HepG2 (cell line): ENCODE measurements around the gene TSHZ2. TPM values are rescaled to one million over a fixed set of nuclear protein-coding genes. Genes with fewer than 3 reads are reported as not detected.

ENCODE experiments used
- ATAC-seq: fragments of 200-7000 bp; cut with Tn5 transposase; 3 replicates; pipeline ENCODE4 v1.9.1; 2020; ENCODE audit warnings: mild to moderate bottlenecking, moderate library complexity
- BruUV-seq: library from RNA; stranded (reverse); fragments of 400-500 nt; replicated peaks from 2 replicates; lab custom pipeline; 2021; lab: Mats Ljungman, UMichigan
- CTCF ChIA-PET: fragments of 300-600 bp; formaldehyde crosslinking; extraction: SDS; loops from one replicate; lab custom pipeline; 2021; ENCODE audit warnings: low total read pairs, inconsistent platforms, low intra/inter-chr PET ratio; lab: Yijun Ruan, JAX
- POLR2A ChIA-PET: fragments of 350-600 bp; sonication (Branson Sonifier 250); formaldehyde crosslinking; loops from one replicate; lab custom pipeline; 2020; ENCODE audit warnings: antibody characterized with exemption, inconsistent platforms; lab: Yijun Ruan, JAX
- DNase-seq: peaks from one replicate; pipeline ENCODE4 v3.0.0-alpha.2; 2015; ENCODE audit warnings: low spot score
- FAIRE-seq: peaks from 3 replicates; lab custom pipeline; 2011; peaks lifted over from hg19 to GRCh38; lab: Jason Lieb, UNC
- H2AFZ ChIP-seq: one replicate; pipeline ENCODE4 v1.6.1; 2011; ENCODE audit warnings: low read length, inconsistent platforms
- H3K27ac ChIP-seq: fragments of 300-600 bp; 3 replicates; pipeline ENCODE4 v1.8.0; 2011; ENCODE audit warnings: mixed run types, mild to moderate bottlenecking, mixed read lengths, low read length, inconsistent platforms; ENCODE audit not compliant: insufficient read depth; ENCODE audit errors: extremely low read length
- H3K27me3 ChIP-seq, 2 experiments: fragments of 200-600 bp in 1 of 2; 2 replicates in 1 of 2; 3 replicates in 1 of 2; pipeline versions ENCODE4 v1.6.0 to v1.8.0; 2011; ENCODE audit warnings: low read length in 2 of 2, mild to moderate bottlenecking in 2 of 2, moderate library complexity in 2 of 2, inconsistent platforms in 1 of 2; ENCODE audit not compliant: insufficient read depth in 2 of 2, control insufficient read depth in 1 of 2
- H3K36me3 ChIP-seq, 2 experiments: fragments of 200-600 bp in 1 of 2; replicated peaks in 1 of 2; 2 replicates in 1 of 2; 3 replicates in 1 of 2; pipeline versions ENCODE4 v1.5.1 to v1.8.0; 2011; ENCODE audit warnings: low read length in 2 of 2, inconsistent platforms in 1 of 2; ENCODE audit not compliant: insufficient read depth in 2 of 2, control insufficient read depth in 1 of 2
- H3K4me1 ChIP-seq: 2 replicates; pipeline ENCODE4 v1.5.1; 2012; ENCODE audit warnings: low read length, inconsistent platforms; ENCODE audit not compliant: insufficient read depth
- H3K4me2 ChIP-seq: 2 replicates; pipeline ENCODE4 v1.6.0; 2011; ENCODE audit warnings: low read depth, low read length, inconsistent platforms
- H3K4me3 ChIP-seq, 3 experiments: fragments of 200-600 bp in 1 of 3; sonication (generic), shearing (Covaris generic) in 1 of 3; replicated peaks in 1 of 3; 2 replicates each; pipeline ENCODE4 v1.5.1; 2011 to 2016; ENCODE audit warnings: low read length in 3 of 3, inconsistent platforms in 2 of 3, low read depth in 2 of 3, mild to moderate bottlenecking in 2 of 3, control low read depth in 1 of 3, mixed read lengths in 1 of 3; ENCODE audit not compliant: insufficient read depth in 1 of 3
- H3K79me2 ChIP-seq: one replicate; pipeline ENCODE4 v1.6.1; 2011; ENCODE audit warnings: low read length, inconsistent platforms; ENCODE audit not compliant: insufficient read depth
- H3K9ac ChIP-seq: 2 replicates; pipeline ENCODE4 v1.6.0; 2011; ENCODE audit warnings: mild to moderate bottlenecking, low read depth, low read length, inconsistent platforms; ENCODE audit not compliant: insufficient read depth
- H3K9me3 ChIP-seq: 2 replicates; pipeline ENCODE4 v1.5.1; 2012; ENCODE audit warnings: mild to moderate bottlenecking, low read length
- H4K20me1 ChIP-seq: 2 replicates; pipeline ENCODE4 v1.6.0; 2011; ENCODE audit warnings: inconsistent platforms, mild to moderate bottlenecking, low read length, moderate library complexity; ENCODE audit not compliant: insufficient read depth
- AGO1 ChIP-seq: fragments of 200-400 bp; formaldehyde crosslinking; IDR thresholded peaks from 2 replicates; pipeline ENCODE4 v1.6.1; 2017; ENCODE audit warnings: mild to moderate bottlenecking, low read depth, low read length, moderate library complexity; ENCODE audit not compliant: poor library complexity, severe bottlenecking
- ATF1 ChIP-seq: IDR thresholded peaks from 2 replicates; pipeline ENCODE4 v1.6.1; 2016; ENCODE audit warnings: mild to moderate bottlenecking, control low read depth
- SAP130 ChIP-seq: IDR thresholded peaks from 2 replicates; pipeline ENCODE4 v1.6.1; 2016; ENCODE audit warnings: low read depth
- SP140L ChIP-seq: sonication (generic); formaldehyde crosslinking; IDR thresholded peaks from 2 replicates; pipeline ENCODE4 v1.4.0; 2020; ENCODE audit warnings: missing genetic modification reagents, borderline replicate concordance
- TAF15 ChIP-seq: fragments of 200-400 bp; formaldehyde crosslinking; IDR thresholded peaks from one replicate; pipeline ENCODE4 v1.6.1; 2018; ENCODE audit warnings: mild to moderate bottlenecking, low read depth, low read length; ENCODE audit not compliant: poor library complexity, severe bottlenecking
- TCF7 ChIP-seq: sonication (generic); IDR thresholded peaks from 2 replicates; pipeline ENCODE4 v1.6.1; 2016; ENCODE audit warnings: antibody characterized with exemption, low read depth
- TCF7L2 ChIP-seq: IDR thresholded peaks from 2 replicates; pipeline ENCODE4 v1.6.1; 2011; ENCODE audit warnings: mild to moderate bottlenecking, low read depth, low read length, moderate library complexity
- ZNF274 ChIP-seq: sonication (generic); formaldehyde crosslinking; IDR thresholded peaks from 2 replicates; pipeline ENCODE4 v1.5.1; 2020; ENCODE audit warnings: mild to moderate bottlenecking, missing genetic modification reagents
- ZNF761 ChIP-seq: sonication (generic); formaldehyde crosslinking; conservative IDR thresholded peaks from 2 replicates; pipeline ENCODE4 v1.4.0; 2020; ENCODE audit warnings: mild to moderate bottlenecking, missing genetic modification reagents
- WGBS: methylation state at CpG from one replicate; pipeline ENCODE4 v1.1.6; 2017; ENCODE audit warnings: low lambda C conversion rate; 5-methylcytosine and 5-hydroxymethylcytosine counted together
- in situ Hi-C: cut with HindIII; loops from 2 replicates; pipeline ENCODE4 v1.10.0; 2017; ENCODE audit warnings: low pct_unique_long_range_greater_than_20kb; ENCODE audit not compliant: extremely low pct_ligation_motif_present
- intact Hi-C: fragments of 100-400 bp; cut with micrococcal nuclease; formaldehyde crosslinking; loops from one replicate; pipeline ENCODE4 v1.10.0; 2022; ENCODE audit not compliant: unreplicated experiment
- polyA plus RNA-seq, 8 experiments: library from polyadenylated mRNA; depleted of rRNA in 3 of 8; stranded (reverse) in 7 of 8; unstranded in 1 of 8; fragments of >200 nt; fragmentation: Illumina TruSeq in 4 of 8; extraction: Trizol in 4 of 8; gene quantifications; 2 replicates each; pipeline versions ENCODE4 v1.2.1 to v1.2.3, GENCODE V29; 2011 to 2016; ENCODE audit warnings: low read depth in 4 of 8, missing spikeins in 1 of 8, mixed read lengths in 1 of 8; ENCODE audit not compliant: insufficient read depth in 1 of 8
- total RNA-seq, 5 experiments: library from RNA; depleted of rRNA; stranded (reverse); fragments of >200 nt; fragmentation: Illumina TruSeq; extraction: Trizol; gene quantifications; 2 replicates each; pipeline ENCODE4 v1.2.3, GENCODE V29; 2016; ENCODE audit warnings: low read depth in 1 of 5
- TF ChIP-seq, protein P1 (sequence below): sonication (generic); formaldehyde crosslinking; IDR thresholded peaks from 2 replicates; pipeline ENCODE4 v1.8.0; 2022; ENCODE audit warnings: missing genetic modification reagents, mild to moderate bottlenecking, moderate library complexity, borderline replicate concordance
- TF ChIP-seq, protein P2 (sequence below): sonication (generic); formaldehyde crosslinking; IDR thresholded peaks from 2 replicates; pipeline ENCODE4 v1.5.1; 2020; ENCODE audit warnings: missing genetic modification reagents, mild to moderate bottlenecking, borderline replicate concordance
- TF ChIP-seq, protein P3 (sequence below): sonication (generic); formaldehyde crosslinking; IDR thresholded peaks from 2 replicates; pipeline ENCODE4 v1.5.1; 2020; ENCODE audit warnings: missing genetic modification reagents, mild to moderate bottlenecking, borderline replicate concordance
- TF ChIP-seq, protein P4 (sequence below): IDR thresholded peaks from 2 replicates; pipeline ENCODE4 v1.6.1; 2012; ENCODE audit warnings: inconsistent platforms
- TF ChIP-seq, protein P5 (sequence below): sonication (generic); formaldehyde crosslinking; IDR thresholded peaks from 2 replicates; pipeline ENCODE4 v1.5.1; 2020; ENCODE audit warnings: mild to moderate bottlenecking, missing genetic modification reagents, moderate library complexity

The TSHZ2 gene
- total and polyA plus RNA-seq, 2 of the 13 experiments (the other 11 are each of a cell fraction or from before 2014, with no cell fraction given), result 0.01 TPM; not detected in 1

DNA sequence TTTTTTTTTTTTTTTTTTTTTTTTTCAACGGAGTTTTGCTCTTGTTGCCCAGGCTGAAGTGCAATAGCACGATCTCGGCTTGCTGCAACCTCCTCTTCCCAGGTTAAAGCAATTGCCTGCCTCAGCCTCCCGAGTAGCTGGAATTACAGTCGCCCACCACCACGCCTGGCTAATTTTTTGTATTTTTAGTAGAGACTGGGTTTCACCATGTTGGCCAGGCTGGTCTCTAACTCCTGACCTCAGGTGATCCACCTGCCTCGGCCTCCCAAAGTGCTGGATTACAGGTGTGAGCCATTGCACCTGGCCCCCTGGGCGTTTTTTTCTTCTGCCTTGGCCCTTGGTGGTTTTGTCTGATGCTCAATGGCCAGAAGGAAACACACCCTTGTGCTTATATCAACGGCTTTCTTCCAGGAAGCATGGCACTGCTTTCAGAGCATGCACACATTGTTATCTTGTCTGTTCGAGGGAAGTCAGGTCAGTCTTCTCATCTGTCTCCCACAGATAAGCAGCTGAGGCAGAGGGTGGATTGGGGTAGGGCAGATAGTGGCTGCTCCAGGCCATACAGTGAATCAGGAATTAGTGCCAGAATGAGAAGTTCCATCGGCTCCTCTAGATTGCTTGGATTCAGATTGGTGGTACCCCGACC is 203.1 kb downstream of the TSHZ2 start (continued):
- TF ChIP-seq, protein P1, sequence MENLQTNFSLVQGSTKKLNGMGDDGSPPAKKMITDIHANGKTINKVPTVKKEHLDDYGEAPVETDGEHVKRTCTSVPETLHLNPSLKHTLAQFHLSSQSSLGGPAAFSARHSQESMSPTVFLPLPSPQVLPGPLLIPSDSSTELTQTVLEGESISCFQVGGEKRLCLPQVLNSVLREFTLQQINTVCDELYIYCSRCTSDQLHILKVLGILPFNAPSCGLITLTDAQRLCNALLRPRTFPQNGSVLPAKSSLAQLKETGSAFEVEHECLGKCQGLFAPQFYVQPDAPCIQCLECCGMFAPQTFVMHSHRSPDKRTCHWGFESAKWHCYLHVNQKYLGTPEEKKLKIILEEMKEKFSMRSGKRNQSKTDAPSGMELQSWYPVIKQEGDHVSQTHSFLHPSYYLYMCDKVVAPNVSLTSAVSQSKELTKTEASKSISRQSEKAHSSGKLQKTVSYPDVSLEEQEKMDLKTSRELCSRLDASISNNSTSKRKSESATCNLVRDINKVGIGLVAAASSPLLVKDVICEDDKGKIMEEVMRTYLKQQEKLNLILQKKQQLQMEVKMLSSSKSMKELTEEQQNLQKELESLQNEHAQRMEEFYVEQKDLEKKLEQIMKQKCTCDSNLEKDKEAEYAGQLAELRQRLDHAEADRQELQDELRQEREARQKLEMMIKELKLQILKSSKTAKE (CRISPR knock-in tag), result no peak
- TF ChIP-seq, protein P2, sequence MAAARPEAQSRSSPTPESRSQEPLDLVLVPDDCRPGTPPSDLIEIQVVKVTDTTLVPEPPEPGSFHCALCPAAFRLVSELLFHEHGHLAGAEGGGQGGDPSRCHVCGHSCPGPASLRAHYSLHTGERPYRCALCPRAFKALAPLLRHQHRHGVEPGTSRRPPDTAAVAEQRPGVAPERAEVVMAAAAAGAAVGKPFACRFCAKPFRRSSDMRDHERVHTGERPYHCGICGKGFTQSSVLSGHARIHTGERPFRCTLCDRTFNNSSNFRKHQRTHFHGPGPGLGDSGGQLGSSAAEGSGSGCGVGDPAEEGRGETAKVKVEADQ, result no peak
- TF ChIP-seq, protein P3, sequence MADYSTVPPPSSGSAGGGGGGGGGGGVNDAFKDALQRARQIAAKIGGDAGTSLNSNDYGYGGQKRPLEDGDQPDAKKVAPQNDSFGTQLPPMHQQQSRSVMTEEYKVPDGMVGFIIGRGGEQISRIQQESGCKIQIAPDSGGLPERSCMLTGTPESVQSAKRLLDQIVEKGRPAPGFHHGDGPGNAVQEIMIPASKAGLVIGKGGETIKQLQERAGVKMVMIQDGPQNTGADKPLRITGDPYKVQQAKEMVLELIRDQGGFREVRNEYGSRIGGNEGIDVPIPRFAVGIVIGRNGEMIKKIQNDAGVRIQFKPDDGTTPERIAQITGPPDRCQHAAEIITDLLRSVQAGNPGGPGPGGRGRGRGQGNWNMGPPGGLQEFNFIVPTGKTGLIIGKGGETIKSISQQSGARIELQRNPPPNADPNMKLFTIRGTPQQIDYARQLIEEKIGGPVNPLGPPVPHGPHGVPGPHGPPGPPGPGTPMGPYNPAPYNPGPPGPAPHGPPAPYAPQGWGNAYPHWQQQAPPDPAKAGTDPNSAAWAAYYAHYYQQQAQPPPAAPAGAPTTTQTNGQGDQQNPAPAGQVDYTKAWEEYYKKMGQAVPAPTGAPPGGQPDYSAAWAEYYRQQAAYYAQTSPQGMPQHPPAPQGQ, result no peak
- no peak for TF ChIP-seq SAP130
- no peak for TF ChIP-seq ZNF274 (CRISPR knock-in tag)

DNA sequence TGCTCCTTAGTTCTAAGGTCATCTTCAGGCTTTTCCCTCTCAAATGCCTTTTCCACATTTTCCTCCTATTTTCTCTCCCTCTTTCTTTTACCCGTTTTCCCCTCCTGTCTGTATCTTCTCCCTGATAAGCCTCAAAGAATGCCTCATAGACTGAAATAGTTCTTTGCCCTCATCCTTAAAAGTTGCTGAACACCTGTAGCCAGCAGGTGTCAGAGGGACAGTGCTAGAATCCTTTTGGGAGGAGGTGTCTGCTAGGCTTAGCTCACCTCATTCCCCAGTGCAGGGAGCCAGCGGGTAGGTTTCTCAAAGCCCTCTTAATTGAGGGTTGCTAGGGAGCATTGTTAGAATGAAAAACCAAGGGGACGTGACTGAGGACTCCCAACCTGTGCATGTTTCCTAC is 204.0 kb downstream of the TSHZ2 start:
- no peaks in the 10 kb centered on the region for H3K36me3 ChIP-seq
- no peak for ATAC-seq
- TF ChIP-seq, protein P4, sequence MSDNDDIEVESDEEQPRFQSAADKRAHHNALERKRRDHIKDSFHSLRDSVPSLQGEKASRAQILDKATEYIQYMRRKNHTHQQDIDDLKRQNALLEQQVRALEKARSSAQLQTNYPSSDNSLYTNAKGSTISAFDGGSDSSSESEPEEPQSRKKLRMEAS, result no peak
- TF ChIP-seq ZNF761 (CRISPR knock-in tag) (no peak), SP140L (CRISPR knock-in tag) (no peak), TAF15 (no peak), ATF1 (CRISPR knock-in tag) (no peak), AGO1 (no peak), TCF7L2 (no peak), TCF7 (no peak)
- TF ChIP-seq, protein P5, sequence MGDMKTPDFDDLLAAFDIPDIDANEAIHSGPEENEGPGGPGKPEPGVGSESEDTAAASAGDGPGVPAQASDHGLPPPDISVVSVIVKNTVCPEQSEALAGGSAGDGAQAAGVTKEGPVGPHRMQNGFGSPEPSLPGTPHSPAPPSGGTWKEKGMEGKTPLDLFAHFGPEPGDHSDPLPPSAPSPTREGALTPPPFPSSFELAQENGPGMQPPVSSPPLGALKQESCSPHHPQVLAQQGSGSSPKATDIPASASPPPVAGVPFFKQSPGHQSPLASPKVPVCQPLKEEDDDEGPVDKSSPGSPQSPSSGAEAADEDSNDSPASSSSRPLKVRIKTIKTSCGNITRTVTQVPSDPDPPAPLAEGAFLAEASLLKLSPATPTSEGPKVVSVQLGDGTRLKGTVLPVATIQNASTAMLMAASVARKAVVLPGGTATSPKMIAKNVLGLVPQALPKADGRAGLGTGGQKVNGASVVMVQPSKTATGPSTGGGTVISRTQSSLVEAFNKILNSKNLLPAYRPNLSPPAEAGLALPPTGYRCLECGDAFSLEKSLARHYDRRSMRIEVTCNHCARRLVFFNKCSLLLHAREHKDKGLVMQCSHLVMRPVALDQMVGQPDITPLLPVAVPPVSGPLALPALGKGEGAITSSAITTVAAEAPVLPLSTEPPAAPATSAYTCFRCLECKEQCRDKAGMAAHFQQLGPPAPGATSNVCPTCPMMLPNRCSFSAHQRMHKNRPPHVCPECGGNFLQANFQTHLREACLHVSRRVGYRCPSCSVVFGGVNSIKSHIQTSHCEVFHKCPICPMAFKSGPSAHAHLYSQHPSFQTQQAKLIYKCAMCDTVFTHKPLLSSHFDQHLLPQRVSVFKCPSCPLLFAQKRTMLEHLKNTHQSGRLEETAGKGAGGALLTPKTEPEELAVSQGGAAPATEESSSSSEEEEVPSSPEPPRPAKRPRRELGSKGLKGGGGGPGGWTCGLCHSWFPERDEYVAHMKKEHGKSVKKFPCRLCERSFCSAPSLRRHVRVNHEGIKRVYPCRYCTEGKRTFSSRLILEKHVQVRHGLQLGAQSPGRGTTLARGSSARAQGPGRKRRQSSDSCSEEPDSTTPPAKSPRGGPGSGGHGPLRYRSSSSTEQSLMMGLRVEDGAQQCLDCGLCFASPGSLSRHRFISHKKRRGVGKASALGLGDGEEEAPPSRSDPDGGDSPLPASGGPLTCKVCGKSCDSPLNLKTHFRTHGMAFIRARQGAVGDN (CRISPR knock-in tag), result no peak

More for the DNA sequence above, 204.0 kb downstream of the TSHZ2 start:
- POLR2A ChIA-PET, result no interaction called here
- in situ Hi-C loops, result no loop called here
- no peak overlapping the region for H2AFZ ChIP-seq
- no peak overlapping the region for H3K9ac ChIP-seq
- FAIRE-seq (no peak), DNase-seq (no peak)
- no peak overlapping the region for H3K4me2 ChIP-seq
- no peak overlapping the region for H3K4me3 ChIP-seq
- H3K4me1 ChIP-seq, result no peaks in the 10 kb centered on the region
- no peaks in the 10 kb centered on the region for H3K79me2 ChIP-seq
- no peaks in the 10 kb centered on the region for H3K9me3 ChIP-seq
- intact Hi-C loops, result no loop called here
- CTCF ChIA-PET, result no interaction called here
- under 1% methylated on average over 3 of the region's 3 CpGs for WGBS
- H3K27me3 ChIP-seq, result no peaks in the 10 kb centered on the region; a peak in 2 of 5 replicates
- no peaks in the 10 kb centered on the region for H4K20me1 ChIP-seq
- BruUV-seq, result no TSS peak
- no peak overlapping the region for H3K27ac ChIP-seq
